Tibial nerve (tissue), 3 donors: ENCODE data around the gene RGS17.

Experiments
- POLR2A ChIP-seq, 2 donors: fragments of 450-650 bp; IDR thresholded peaks; one replicate each; pipeline ENCODE4 v1.6.1; 2017; ENCODE audit warnings: antibody characterized with exemption in 2 of 2, mild to moderate bottlenecking in 2 of 2, moderate library complexity in 2 of 2
- TF ChIP-seq, protein P1 (sequence below), 5 experiments: fragments of 200-600 bp in 3 of 5; fragments of 450-650 bp in 2 of 5; sonication (generic) in 3 of 5; IDR thresholded peaks; one replicate each; pipeline ENCODE4 v1.5.1; 2016 to 2019; ENCODE audit warnings: antibody characterized with exemption in 5 of 5, mild to moderate bottlenecking in 3 of 5, moderate library complexity in 2 of 5

DNA sequence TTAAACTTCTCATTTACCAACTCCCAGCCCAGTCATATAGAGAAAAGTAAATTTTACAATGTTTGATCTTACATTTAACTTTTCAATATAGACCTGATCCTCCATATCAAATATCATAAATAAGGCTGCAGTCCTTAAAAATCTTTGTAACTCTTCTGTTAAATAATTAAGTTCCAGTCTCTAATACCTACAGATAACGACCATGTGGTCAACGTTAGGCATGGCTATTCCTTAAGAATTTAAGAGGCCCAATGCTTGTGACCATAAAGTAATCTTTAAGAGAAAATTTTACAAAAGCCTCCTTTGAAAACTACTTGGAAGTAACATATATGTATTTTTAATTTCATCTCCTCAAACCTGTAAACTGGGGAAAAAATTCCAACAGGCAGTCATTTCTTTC is 149.9 kb downstream of the RGS17 start:
- TF ChIP-seq, protein P1, sequence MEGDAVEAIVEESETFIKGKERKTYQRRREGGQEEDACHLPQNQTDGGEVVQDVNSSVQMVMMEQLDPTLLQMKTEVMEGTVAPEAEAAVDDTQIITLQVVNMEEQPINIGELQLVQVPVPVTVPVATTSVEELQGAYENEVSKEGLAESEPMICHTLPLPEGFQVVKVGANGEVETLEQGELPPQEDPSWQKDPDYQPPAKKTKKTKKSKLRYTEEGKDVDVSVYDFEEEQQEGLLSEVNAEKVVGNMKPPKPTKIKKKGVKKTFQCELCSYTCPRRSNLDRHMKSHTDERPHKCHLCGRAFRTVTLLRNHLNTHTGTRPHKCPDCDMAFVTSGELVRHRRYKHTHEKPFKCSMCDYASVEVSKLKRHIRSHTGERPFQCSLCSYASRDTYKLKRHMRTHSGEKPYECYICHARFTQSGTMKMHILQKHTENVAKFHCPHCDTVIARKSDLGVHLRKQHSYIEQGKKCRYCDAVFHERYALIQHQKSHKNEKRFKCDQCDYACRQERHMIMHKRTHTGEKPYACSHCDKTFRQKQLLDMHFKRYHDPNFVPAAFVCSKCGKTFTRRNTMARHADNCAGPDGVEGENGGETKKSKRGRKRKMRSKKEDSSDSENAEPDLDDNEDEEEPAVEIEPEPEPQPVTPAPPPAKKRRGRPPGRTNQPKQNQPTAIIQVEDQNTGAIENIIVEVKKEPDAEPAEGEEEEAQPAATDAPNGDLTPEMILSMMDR (IDR thresholded peaks at IDR 0.05), result no peak
- TF ChIP-seq POLR2A (IDR thresholded peaks at IDR 0.05), result no peak
